ENCODE measurements around the gene METRNL.

Gene METRNL

DNA sequence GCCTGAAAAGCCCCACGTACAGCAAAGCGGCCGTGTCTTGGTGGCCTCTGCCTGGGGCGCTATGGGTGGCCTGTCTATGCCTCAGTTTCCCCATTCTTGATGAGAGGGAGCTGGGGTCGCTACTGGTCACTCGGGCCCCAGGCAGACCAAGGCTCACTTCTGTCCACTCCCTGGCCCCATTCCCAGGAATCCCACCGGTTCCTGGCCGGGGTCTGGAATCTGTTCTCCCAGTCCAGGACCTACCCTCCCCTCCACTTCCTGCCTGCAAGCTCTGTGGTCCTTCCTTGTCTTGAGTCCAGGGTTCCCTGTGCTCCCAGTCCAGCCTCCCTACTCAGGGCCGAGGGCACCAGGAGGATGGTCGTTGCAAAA lies 24.5 kb downstream of the METRNL start:
- no peak for DNase-seq (ENCODE audit: extremely low spot score)
- TF ChIP-seq, protein P1, sequence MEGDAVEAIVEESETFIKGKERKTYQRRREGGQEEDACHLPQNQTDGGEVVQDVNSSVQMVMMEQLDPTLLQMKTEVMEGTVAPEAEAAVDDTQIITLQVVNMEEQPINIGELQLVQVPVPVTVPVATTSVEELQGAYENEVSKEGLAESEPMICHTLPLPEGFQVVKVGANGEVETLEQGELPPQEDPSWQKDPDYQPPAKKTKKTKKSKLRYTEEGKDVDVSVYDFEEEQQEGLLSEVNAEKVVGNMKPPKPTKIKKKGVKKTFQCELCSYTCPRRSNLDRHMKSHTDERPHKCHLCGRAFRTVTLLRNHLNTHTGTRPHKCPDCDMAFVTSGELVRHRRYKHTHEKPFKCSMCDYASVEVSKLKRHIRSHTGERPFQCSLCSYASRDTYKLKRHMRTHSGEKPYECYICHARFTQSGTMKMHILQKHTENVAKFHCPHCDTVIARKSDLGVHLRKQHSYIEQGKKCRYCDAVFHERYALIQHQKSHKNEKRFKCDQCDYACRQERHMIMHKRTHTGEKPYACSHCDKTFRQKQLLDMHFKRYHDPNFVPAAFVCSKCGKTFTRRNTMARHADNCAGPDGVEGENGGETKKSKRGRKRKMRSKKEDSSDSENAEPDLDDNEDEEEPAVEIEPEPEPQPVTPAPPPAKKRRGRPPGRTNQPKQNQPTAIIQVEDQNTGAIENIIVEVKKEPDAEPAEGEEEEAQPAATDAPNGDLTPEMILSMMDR (IDR thresholded peaks at IDR 0.05; ENCODE audit: control extremely low read depth, extremely low read depth, low read depth, missing control alignments) = no peak
- ChIA-PET POLR2A (no interaction called here), CTCF (no interaction called here)

DNA sequence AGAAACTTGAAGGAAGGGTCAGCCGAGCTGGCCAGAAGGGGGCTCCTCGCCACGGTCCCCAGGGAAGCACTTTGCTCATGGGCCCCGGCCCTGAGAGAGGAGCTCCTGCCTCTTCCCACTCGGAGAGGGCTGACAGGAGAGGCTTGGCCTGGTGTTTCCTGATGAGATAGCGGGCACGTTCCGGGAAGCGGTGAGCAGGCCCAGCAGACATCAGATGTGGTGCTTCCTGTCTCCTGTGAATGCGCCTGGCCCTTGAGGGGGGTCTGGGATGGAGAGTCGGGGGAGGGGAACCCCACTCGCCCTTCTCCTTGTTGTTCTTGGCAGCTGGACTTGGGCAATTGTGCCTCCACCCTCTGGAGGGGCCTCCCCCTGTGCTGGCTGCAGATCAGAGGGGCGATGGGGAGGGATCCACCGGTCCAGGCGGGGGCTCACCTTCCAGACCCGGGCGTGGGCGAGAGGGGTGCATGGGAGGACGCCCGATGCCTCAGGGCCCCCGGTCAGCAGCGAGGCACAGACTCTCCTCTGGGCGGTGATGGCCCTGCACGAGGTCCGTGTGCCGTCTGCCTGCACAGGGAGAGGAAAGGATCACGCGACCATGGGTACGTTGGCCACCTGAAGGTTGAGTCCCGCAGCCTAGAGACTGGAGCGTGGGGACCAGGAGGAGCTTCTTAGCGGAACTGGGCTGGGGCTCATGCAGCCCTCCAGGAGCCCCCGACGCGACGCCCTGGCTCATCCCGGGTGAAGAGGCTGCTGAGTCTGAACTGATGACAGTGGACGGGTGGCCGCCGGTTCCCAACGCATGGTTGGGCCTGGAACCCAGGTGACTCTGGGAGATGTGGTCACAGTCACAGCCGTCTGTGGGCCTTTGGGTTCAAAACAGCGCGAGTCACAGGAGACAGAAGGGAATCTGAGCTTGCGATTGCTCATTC lies 25.4 kb downstream of the METRNL start:
- CTCF ChIA-PET = no interaction called here
- TF ChIP-seq, protein P1 (IDR thresholded peaks at IDR 0.05; ENCODE audit: control extremely low read depth, extremely low read depth, low read depth, missing control alignments) = no peak
- DNase-seq (ENCODE audit: extremely low spot score) = no peak
- POLR2A ChIA-PET = no interaction called here

DNA sequence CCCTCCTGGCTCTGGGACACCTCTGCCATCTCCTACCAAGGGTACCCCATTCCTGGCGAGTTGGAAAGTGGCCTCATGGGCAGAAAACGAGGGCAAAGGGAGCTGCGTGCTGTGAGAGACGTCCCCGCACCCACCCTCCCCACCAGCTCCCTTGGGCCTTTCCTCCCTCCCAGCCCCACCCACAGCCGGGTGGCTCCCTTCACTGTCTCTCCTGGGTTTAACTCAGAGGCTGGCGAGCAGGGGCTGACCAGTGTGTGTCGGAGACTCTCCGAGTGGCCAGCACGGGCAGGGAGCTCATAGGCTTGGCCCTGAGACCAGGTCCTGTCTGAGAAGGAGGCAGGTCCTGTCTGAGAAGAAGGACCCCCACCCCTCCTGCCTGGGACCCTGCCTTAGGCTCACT lies 26.1 kb downstream of the METRNL start:
- no peak for DNase-seq (ENCODE audit: extremely low spot score)
- TF ChIP-seq, protein P1 (IDR thresholded peaks at IDR 0.05; ENCODE audit: control extremely low read depth, extremely low read depth, low read depth, missing control alignments) = no peak
- POLR2A ChIA-PET = no interaction called here
- CTCF ChIA-PET = no interaction called here

DNA sequence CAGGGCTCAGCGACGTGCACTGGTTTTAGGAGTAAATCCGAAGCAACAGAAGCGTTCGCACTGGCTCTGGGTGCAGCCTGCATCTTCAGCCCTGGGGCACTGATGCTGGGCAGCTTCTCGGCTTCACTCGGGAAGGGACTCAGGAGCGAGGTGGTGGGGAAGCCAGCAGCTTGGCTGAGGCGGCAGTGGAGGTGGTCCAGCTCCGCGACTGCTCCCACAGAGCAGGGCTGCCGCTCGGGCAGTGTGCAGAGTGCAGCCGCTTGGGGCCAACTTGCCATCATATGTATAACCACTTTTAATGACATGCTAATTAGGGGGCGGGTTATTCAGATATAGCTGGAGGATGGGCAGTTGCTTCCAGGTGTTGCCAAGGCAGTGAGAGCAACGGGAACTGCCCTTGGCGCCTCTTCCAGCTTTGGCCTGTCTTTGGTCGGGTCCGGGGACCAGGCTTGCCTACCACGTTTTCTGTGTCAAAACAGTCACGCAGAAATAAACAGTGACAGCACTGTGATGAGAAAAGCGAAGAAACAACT lies 26.7 kb downstream of the METRNL start:
- CTCF ChIA-PET = no interaction called here
- DNase-seq (ENCODE audit: extremely low spot score) = no peak
- POLR2A ChIA-PET = no interaction called here
- TF ChIP-seq, protein P1 (IDR thresholded peaks at IDR 0.05; ENCODE audit: control extremely low read depth, extremely low read depth, low read depth, missing control alignments) = no peak

DNA sequence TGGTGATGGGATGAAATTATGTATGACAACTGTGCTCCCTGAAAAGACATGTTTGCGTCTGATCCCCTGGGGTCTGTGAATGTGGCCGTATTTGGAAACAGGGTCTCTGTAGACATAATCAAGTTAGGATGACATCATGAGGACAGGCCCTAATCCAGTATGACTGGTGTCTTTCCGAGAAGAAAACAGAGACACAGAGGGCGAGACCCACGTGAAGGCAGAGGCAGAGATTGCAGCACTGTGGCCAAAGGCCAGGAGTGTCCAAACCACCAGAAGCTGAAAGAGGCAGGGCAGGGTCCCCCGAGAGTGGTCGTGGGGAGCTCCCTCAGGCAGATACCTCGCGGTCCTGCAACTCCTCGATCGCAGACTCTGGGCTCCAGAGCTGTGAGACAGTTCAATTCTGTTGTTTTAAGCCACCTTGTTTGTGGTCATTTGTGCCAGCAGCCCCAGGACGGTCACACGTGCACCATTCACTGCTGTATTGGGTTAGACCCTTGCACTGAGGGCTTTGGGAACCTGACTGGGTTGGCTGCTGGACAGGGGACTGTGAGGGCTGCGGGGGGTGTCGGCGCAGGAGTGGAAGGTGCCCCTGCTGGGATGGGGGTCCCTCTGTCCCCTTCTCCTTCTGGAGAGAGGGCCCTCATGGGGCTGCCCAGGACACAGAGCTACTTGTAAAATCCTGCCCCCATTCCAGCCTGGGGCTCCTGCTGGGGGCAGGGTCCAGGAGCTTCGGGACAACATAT lies 27.7 kb downstream of the METRNL start:
- TF ChIP-seq, protein P1 (IDR thresholded peaks at IDR 0.05; ENCODE audit: control extremely low read depth, extremely low read depth, low read depth, missing control alignments) = no peak

DNA sequence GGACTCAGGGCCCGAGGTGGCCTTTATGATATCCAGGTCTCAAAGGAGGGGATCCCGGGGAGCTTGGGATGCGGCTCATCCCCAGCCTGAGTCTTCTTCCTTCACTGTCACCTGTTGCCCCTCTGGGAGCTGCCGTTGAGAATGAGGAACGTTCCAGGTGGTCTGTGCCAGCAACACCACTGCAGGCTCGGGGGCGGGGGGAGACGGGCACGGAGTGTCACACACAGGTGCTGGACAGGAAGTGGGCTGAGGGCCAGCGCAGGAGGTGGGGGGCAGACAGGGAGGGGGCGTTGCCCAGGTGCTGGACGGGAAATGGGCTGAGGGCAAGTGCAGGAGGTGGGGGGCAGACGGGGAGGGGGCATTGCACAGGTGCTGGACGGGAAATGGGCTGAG lies 28.2 kb downstream of the METRNL start:
- CTCF ChIA-PET = no interaction called here
- no peak for DNase-seq (ENCODE audit: extremely low spot score)
- POLR2A ChIA-PET = no interaction called here
- TF ChIP-seq, protein P1 (IDR thresholded peaks at IDR 0.05; ENCODE audit: control extremely low read depth, extremely low read depth, low read depth, missing control alignments) = no peak

More for the DNA sequence above, 27.7 kb downstream of the METRNL start:
- POLR2A ChIA-PET = no interaction called here
- DNase-seq (ENCODE audit: extremely low spot score) = no peak
- CTCF ChIA-PET = no interaction called here

Data from GM10248 (cell line).